ENCODE measurements around the gene GPRC5C. TPM values are rescaled to one million over a fixed set of nuclear protein-coding genes. Genes with fewer than 3 reads are reported as not detected.
A peak's percentile ranks its signal among the peaks of the same experiment; 100 is the strongest.

The GPRC5C gene
- total and polyA plus RNA-seq, 2 of the 13 experiments (the other 11 are each of a cell fraction or from before 2014, with no cell fraction given) = 85.6 to 300 TPM

DNA sequence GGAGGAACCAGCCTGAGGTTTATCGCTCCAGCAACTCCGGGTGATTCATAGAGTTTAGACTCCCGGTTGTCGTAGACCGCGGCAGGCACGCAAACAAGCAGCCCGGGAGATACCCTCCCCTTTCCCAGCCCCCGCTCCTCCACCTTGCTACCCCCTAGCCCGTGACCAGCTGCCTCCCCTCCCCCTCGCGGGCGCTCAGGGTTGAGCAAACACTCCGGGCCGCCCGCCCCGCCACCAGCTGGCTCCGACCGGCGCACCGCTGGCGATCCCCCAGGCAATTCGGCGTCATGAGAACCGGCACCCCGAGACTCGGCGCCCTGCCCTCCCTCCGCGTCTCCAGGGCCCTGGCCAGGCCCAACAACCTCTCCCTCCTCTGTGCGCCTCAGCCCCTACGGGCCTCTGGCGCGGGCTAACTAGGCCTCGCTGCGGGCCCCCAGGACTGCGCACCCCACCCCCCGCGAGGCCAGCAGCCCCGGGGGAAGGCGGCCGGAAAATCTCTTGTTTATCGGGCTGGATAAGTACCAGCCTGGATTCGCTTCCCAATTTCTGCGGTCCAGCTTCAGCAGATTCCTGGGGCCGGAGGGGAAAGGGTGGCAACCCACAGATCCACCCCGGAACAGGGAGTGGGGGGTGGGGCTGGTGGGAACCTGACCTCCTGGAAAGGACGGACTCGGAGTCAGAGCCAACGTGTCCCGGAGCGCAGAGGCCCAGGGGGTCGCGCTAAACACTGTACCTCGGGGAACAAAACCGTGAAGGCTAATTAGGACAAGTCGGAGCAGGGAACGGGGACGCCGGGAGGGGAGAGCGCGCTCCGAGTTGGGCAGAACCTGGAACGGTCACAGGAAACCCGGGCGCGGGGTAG is 951 bp upstream of the GPRC5C start (continued):
- TF ChIP-seq ZNF556 (CRISPR knock-in tag; IDR thresholded peaks at IDR 0.05; ENCODE audit: borderline replicate concordance) (no peak; the same call in 1 of the 2 replicates), NAIF1 (CRISPR knock-in tag; IDR thresholded peaks at IDR 0.05; ENCODE audit: borderline replicate concordance) (no peak), ZNF775 (CRISPR knock-in tag; IDR thresholded peaks at IDR 0.05; ENCODE audit: borderline replicate concordance) (peak; percentile 11; the same call in 1 of the 2 replicates), ZNF510 (CRISPR knock-in tag; IDR thresholded peaks at IDR 0.05; ENCODE audit: low read depth) (peak; percentile 84; the same call in 1 of the 2 replicates), ZNF670 (CRISPR knock-in tag; IDR thresholded peaks at IDR 0.05; ENCODE audit: borderline replicate concordance) (peak; percentile 99), ZFP90 (CRISPR knock-in tag; IDR thresholded peaks at IDR 0.05; ENCODE audit: borderline replicate concordance) (peak; percentile 76; the same call in 1 of the 2 replicates), ZMAT5 (CRISPR knock-in tag; IDR thresholded peaks at IDR 0.05; ENCODE audit: borderline replicate concordance, low read depth) (no peak), ARNTL (CRISPR knock-in tag; IDR thresholded peaks at IDR 0.05) (peak; percentile 76), SNAPC2 (CRISPR knock-in tag; IDR thresholded peaks at IDR 0.05) (peak; percentile 30; the same call in 1 of the 2 replicates), HNF4A (CRISPR knock-in tag; IDR thresholded peaks at IDR 0.05) (peak; percentile 39), TOPORS (CRISPR knock-in tag; IDR thresholded peaks at IDR 0.05) (no peak; the same call in 1 of the 2 replicates), U2AF1 (optimal IDR thresholded peaks at IDR 0.05; ENCODE audit: low read depth, low read length) (no peak), TGIF2 (CRISPR knock-in tag; IDR thresholded peaks at IDR 0.05) (no peak; the same call in none of the 2 replicates), ZNF724P (CRISPR knock-in tag; IDR thresholded peaks at IDR 0.05; ENCODE audit: borderline replicate concordance) (no peak), ZNF83 (CRISPR knock-in tag; IDR thresholded peaks at IDR 0.05; ENCODE audit: borderline replicate concordance) (no peak), ZNF276 (CRISPR knock-in tag; IDR thresholded peaks at IDR 0.05; ENCODE audit: low read depth) (0 out of 2 replicates have a peak, but pooled peaks have one; percentile 20), TP53 (CRISPR knock-in tag; conservative IDR thresholded peaks at IDR 0.05) (peak; percentile 76; the same call in 1 of the 2 replicates), ZNF792 (CRISPR knock-in tag; IDR thresholded peaks at IDR 0.05) (peak; percentile 26; the same call in 1 of the 2 replicates), PCBP2 (optimal IDR thresholded peaks at IDR 0.05; ENCODE audit: low read depth, low read length, poor library complexity, severe bottlenecking) (no peak), ZBTB3 (CRISPR knock-in tag; IDR thresholded peaks at IDR 0.05; ENCODE audit: borderline replicate concordance, low read depth) (peak; percentile 57; the same call in 1 of the 2 replicates), HNRNPL (IDR thresholded peaks at IDR 0.05; ENCODE audit: low read depth, low read length) (peak; percentile 56; the same call in 1 of the 2 replicates), TRIM24 (CRISPR knock-in tag; IDR thresholded peaks at IDR 0.05) (peak; percentile 26; the same call in 1 of the 2 replicates), ZNF7 (CRISPR knock-in tag; IDR thresholded peaks at IDR 0.05) (no peak), JUND (CRISPR knock-in tag; IDR thresholded peaks at IDR 0.05) (peak; percentile 60; the same call in 1 of the 2 replicates)
- TF ChIP-seq, protein P1, sequence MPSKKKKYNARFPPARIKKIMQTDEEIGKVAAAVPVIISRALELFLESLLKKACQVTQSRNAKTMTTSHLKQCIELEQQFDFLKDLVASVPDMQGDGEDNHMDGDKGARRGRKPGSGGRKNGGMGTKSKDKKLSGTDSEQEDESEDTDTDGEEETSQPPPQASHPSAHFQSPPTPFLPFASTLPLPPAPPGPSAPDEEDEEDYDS (CRISPR knock-in tag; IDR thresholded peaks at IDR 0.05) = peak; percentile 65

Data from HepG2 (cell line).